Measurements from ENCODE around the gene IAPP. TPM values are rescaled to one million over a fixed set of nuclear protein-coding genes. Genes with fewer than 3 reads are reported as not detected.

The IAPP gene
- total and polyA plus RNA-seq, 2 experiments from 2014 or later: 0.32 TPM; not detected in 1

DNA sequence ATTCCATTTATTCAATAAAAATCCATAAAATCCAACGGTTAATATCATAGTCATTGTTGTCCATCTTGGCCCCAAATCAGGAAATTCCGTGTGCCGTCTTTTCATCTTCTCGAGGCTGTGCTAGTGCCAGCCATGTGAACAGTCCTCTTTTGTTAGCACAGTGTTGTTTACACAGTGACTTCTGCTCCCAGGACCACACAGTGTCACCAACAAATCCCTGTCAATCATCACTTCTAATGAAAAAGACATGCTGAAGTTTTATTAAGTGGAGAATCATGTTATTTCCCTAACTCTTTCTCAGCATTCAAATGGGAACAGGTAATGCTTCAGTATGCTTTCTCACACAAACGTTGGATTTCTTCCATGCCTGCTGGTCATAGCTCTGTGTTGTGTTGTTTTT is 36.0 kb upstream of the IAPP start (continued):
- TF ChIP-seq, protein P1, sequence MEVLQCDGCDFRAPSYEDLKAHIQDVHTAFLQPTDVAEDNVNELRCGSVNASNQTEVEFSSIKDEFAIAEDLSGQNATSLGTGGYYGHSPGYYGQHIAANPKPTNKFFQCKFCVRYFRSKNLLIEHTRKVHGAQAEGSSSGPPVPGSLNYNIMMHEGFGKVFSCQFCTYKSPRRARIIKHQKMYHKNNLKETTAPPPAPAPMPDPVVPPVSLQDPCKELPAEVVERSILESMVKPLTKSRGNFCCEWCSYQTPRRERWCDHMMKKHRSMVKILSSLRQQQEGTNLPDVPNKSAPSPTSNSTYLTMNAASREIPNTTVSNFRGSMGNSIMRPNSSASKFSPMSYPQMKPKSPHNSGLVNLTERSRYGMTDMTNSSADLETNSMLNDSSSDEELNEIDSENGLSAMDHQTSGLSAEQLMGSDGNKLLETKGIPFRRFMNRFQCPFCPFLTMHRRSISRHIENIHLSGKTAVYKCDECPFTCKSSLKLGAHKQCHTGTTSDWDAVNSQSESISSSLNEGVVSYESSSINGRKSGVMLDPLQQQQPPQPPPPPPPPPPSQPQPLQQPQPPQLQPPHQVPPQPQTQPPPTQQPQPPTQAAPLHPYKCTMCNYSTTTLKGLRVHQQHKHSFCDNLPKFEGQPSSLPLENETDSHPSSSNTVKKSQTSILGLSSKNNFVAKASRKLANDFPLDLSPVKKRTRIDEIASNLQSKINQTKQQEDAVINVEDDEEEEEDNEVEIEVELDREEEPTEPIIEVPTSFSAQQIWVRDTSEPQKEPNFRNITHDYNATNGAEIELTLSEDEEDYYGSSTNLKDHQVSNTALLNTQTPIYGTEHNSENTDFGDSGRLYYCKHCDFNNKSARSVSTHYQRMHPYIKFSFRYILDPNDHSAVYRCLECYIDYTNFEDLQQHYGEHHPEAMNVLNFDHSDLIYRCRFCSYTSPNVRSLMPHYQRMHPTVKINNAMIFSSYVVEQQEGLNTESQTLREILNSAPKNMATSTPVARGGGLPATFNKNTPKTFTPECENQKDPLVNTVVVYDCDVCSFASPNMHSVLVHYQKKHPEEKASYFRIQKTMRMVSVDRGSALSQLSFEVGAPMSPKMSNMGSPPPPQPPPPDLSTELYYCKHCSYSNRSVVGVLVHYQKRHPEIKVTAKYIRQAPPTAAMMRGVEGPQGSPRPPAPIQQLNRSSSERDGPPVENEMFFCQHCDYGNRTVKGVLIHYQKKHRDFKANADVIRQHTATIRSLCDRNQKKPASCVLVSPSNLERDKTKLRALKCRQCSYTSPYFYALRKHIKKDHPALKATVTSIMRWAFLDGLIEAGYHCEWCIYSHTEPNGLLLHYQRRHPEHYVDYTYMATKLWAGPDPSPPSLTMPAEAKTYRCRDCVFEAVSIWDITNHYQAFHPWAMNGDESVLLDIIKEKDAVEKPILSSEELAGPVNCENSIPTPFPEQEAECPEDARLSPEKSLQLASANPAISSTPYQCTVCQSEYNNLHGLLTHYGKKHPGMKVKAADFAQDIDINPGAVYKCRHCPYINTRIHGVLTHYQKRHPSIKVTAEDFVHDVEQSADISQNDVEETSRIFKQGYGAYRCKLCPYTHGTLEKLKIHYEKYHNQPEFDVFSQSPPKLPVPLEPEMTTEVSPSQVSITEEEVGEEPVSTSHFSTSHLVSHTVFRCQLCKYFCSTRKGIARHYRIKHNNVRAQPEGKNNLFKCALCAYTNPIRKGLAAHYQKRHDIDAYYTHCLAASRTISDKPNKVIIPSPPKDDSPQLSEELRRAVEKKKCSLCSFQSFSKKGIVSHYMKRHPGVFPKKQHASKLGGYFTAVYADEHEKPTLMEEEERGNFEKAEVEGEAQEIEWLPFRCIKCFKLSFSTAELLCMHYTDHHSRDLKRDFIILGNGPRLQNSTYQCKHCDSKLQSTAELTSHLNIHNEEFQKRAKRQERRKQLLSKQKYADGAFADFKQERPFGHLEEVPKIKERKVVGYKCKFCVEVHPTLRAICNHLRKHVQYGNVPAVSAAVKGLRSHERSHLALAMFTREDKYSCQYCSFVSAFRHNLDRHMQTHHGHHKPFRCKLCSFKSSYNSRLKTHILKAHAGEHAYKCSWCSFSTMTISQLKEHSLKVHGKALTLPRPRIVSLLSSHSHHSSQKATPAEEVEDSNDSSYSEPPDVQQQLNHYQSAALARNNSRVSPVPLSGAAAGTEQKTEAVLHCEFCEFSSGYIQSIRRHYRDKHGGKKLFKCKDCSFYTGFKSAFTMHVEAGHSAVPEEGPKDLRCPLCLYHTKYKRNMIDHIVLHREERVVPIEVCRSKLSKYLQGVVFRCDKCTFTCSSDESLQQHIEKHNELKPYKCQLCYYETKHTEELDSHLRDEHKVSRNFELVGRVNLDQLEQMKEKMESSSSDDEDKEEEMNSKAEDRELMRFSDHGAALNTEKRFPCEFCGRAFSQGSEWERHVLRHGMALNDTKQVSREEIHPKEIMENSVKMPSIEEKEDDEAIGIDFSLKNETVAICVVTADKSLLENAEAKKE (CRISPR knock-in tag; IDR thresholded peaks at IDR 0.05): no peak
- TF ChIP-seq ZNF114 (CRISPR knock-in tag; IDR thresholded peaks at IDR 0.05): no peak

DNA sequence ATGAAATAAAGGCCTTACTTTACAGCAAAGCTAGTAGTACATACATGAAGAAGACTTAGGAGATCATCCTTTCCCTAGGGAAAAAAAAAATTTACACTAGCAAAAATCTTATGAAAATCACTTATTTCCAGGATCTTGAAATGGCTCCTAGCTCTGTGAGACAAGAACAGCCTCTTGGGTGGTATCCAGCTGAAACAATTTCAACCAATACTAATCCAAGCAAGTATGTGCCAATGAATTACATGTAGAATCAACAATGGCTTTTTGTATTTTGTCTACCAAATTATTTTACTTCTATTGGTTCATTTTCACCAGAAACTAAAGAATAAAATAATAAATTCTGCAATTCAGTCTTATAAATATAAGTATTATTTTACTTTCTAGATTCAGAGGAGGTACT is 35.2 kb upstream of the IAPP start:
- Histone ChIP-seq H3K36me3 (ENCODE audit: insufficient read depth) (0 out of 2 replicates have a peak, but pooled peaks cover 4% of the 10 kb centered on the region), H4K20me1 (replicated peaks; ENCODE audit: insufficient read depth) (no peaks in the 10 kb centered on the region), H3K9me2 (ENCODE audit: insufficient read depth) (no peaks in the 10 kb centered on the region), H3K4me2 (no peak overlapping the region), H3K4me1 (ENCODE audit: insufficient read depth) (peaks cover 25% of the 10 kb centered on the region), H3K27me3 (ENCODE audit: insufficient read depth) (no peaks in the 10 kb centered on the region), H2AFZ (no peak overlapping the region), H3F3A (replicated peaks; ENCODE audit: low read depth) (no peaks in the 10 kb centered on the region), H3K4me3 (no peak overlapping the region), H3K27ac (ENCODE audit: low read depth) (no peak overlapping the region), H3K79me2 (replicated peaks; ENCODE audit: insufficient read depth) (no peaks in the 10 kb centered on the region)
- H3K27ac Mint-ChIP-seq: no peak overlapping the region
- 0 out of 3 replicates have a peak, but pooled peaks cover 8% of the 10 kb centered on the region for H3K9me3 Mint-ChIP-seq
- H3K4me1 Mint-ChIP-seq: peaks cover 24% of the 10 kb centered on the region
- DNase-seq (ENCODE audit: low spot score) (no peak), ATAC-seq (no peak)
- peaks cover 7% of the 10 kb centered on the region; the same call in 2 of the 3 replicates for H3K36me3 Mint-ChIP-seq (ENCODE audit: low read depth)
- no peaks in the 10 kb centered on the region for H3K27me3 Mint-ChIP-seq (ENCODE audit: insufficient read depth, low read depth, poor library complexity)
- no peak overlapping the region for H3K4me3 Mint-ChIP-seq
- TF ChIP-seq EZH2phosphoT487 (IDR thresholded peaks at IDR 0.05; ENCODE audit: unreplicated experiment) (no peak), EZH2 (IDR thresholded peaks at IDR 0.05; ENCODE audit: low read depth, unreplicated experiment) (no peak), NANOG (IDR thresholded peaks at IDR 0.05; ENCODE audit: borderline replicate concordance) (no peak), ZNF114 (CRISPR knock-in tag; IDR thresholded peaks at IDR 0.05) (no peak), CREB1 (CRISPR knock-in tag; IDR thresholded peaks at IDR 0.05; ENCODE audit: low read depth) (no peak), ZNF331 (CRISPR knock-in tag; IDR thresholded peaks at IDR 0.05; ENCODE audit: low read depth) (no peak), STAT1 (IDR thresholded peaks at IDR 0.05; ENCODE audit: unreplicated experiment) (no peak)
- TF ChIP-seq, protein P1 (CRISPR knock-in tag; IDR thresholded peaks at IDR 0.05): no peak
